HepG2 (cell line): ENCODE measurements around the gene TNFSF12. TPM values are rescaled to one million over a fixed set of nuclear protein-coding genes. Genes with fewer than 3 reads are reported as not detected.

Source experiments
- DPF2 ChIP-seq: sonication (generic); formaldehyde crosslinking; IDR thresholded peaks from 2 replicates; pipeline ENCODE4 v1.4.0; 2020; ENCODE audit warnings: mild to moderate bottlenecking, low read depth, missing genetic modification reagents, borderline replicate concordance
- ETS1 ChIP-seq: sonication (generic); formaldehyde crosslinking; IDR thresholded peaks from 2 replicates; pipeline ENCODE4 v1.4.0; 2020; ENCODE audit warnings: missing genetic modification reagents
- EZH2 ChIP-seq: conservative IDR thresholded peaks from 2 replicates; pipeline ENCODE4 v1.6.1; 2012; ENCODE audit warnings: mild to moderate bottlenecking, low read depth, low read length, moderate library complexity
- FOXK1 ChIP-seq: sonication (generic); formaldehyde crosslinking; IDR thresholded peaks from 2 replicates; pipeline ENCODE4 v1.4.0; 2020; ENCODE audit warnings: low read depth, missing genetic modification reagents, borderline replicate concordance
- GTF2F1 ChIP-seq: fragments of 150-350 bp; IDR thresholded peaks from 2 replicates; pipeline ENCODE4 v1.6.1; 2014; ENCODE audit warnings: low read length
- HMG20B ChIP-seq: conservative IDR thresholded peaks from 2 replicates; pipeline ENCODE4 v1.6.1; 2016; ENCODE audit warnings: missing genetic modification reagents, missing compliant biosample characterization
- HOXA7 ChIP-seq: sonication (generic); formaldehyde crosslinking; IDR thresholded peaks from 2 replicates; pipeline ENCODE4 v1.8.1; 2022; ENCODE audit warnings: mild to moderate bottlenecking, missing genetic modification reagents, moderate library complexity
- KDM2A ChIP-seq: sonication (generic); formaldehyde crosslinking; IDR thresholded peaks from 2 replicates; pipeline ENCODE4 v1.4.0; 2020; ENCODE audit warnings: low read depth, missing genetic modification reagents, borderline replicate concordance
- KLF12 ChIP-seq: sonication (generic); formaldehyde crosslinking; IDR thresholded peaks from 2 replicates; pipeline ENCODE4 v1.4.0; 2020; ENCODE audit warnings: missing genetic modification reagents, borderline replicate concordance
- MATR3 ChIP-seq: sonication (generic); formaldehyde crosslinking; IDR thresholded peaks from 2 replicates; pipeline ENCODE4 v1.4.0; 2020; ENCODE audit warnings: missing genetic modification reagents
- PCBP1 ChIP-seq: fragments of 200-400 bp; formaldehyde crosslinking; IDR thresholded peaks from 2 replicates; pipeline ENCODE4 v1.6.1; 2017; ENCODE audit warnings: mild to moderate bottlenecking, low read depth, low read length, borderline replicate concordance
- RBFOX2 ChIP-seq: fragments of 200-400 bp; formaldehyde crosslinking; IDR thresholded peaks from 2 replicates; pipeline ENCODE4 v1.6.1; 2017; ENCODE audit warnings: low read depth, mild to moderate bottlenecking, low read length
- REL ChIP-seq: sonication (generic); formaldehyde crosslinking; conservative IDR thresholded peaks from 2 replicates; pipeline ENCODE4 v1.8.0; 2022; ENCODE audit warnings: mild to moderate bottlenecking, missing genetic modification reagents, moderate library complexity
- SALL2 ChIP-seq: sonication (generic); formaldehyde crosslinking; IDR thresholded peaks from 2 replicates; pipeline ENCODE4 v1.8.1; 2023; ENCODE audit warnings: mild to moderate bottlenecking, missing genetic modification reagents, inconsistent platforms
- SKIL ChIP-seq: sonication (generic); formaldehyde crosslinking; IDR thresholded peaks from 2 replicates; pipeline ENCODE4 v1.8.0; 2022; ENCODE audit warnings: missing genetic modification reagents, mild to moderate bottlenecking, moderate library complexity, borderline replicate concordance
- TRIM24 ChIP-seq: sonication (generic); formaldehyde crosslinking; IDR thresholded peaks from 2 replicates; pipeline ENCODE4 v1.8.0; 2022; ENCODE audit warnings: mild to moderate bottlenecking, missing genetic modification reagents
- XBP1 ChIP-seq: sonication (generic); formaldehyde crosslinking; IDR thresholded peaks from 2 replicates; pipeline ENCODE4 v1.5.0; 2020; ENCODE audit warnings: missing genetic modification reagents
- ZBTB34 ChIP-seq: sonication (generic); formaldehyde crosslinking; IDR thresholded peaks from 2 replicates; pipeline ENCODE4 v1.8.0; 2022; ENCODE audit warnings: mild to moderate bottlenecking, missing genetic modification reagents
- ZNF253 ChIP-seq: sonication (generic); formaldehyde crosslinking; IDR thresholded peaks from 2 replicates; pipeline ENCODE4 v1.8.0; 2022; ENCODE audit warnings: mild to moderate bottlenecking, missing genetic modification reagents, borderline replicate concordance
- ZNF264 ChIP-seq: sonication (generic); formaldehyde crosslinking; IDR thresholded peaks from 2 replicates; pipeline ENCODE4 v1.4.0; 2020; ENCODE audit warnings: missing genetic modification reagents
- ZNF296 ChIP-seq: sonication (generic); formaldehyde crosslinking; conservative IDR thresholded peaks from 2 replicates; pipeline ENCODE4 v1.5.0; 2020; ENCODE audit warnings: mild to moderate bottlenecking, missing genetic modification reagents
- ZNF34 ChIP-seq: sonication (generic); formaldehyde crosslinking; IDR thresholded peaks from 2 replicates; pipeline ENCODE4 v1.4.0; 2020; ENCODE audit warnings: mild to moderate bottlenecking, missing genetic modification reagents, borderline replicate concordance
- ZNF383 ChIP-seq: sonication (generic); formaldehyde crosslinking; IDR thresholded peaks from 2 replicates; pipeline ENCODE4 v1.4.0; 2020; ENCODE audit warnings: missing genetic modification reagents, mild to moderate bottlenecking, borderline replicate concordance
- ZNF530 ChIP-seq: sonication (generic); formaldehyde crosslinking; IDR thresholded peaks from 2 replicates; pipeline ENCODE4 v1.5.0; 2020; ENCODE audit warnings: low read depth, mild to moderate bottlenecking, missing genetic modification reagents
- ZNF660 ChIP-seq: sonication (generic); formaldehyde crosslinking; IDR thresholded peaks from 2 replicates; pipeline ENCODE4 v1.5.1; 2020; ENCODE audit warnings: mild to moderate bottlenecking, low read depth, missing genetic modification reagents, borderline replicate concordance
- ZNF841 ChIP-seq: sonication (generic); formaldehyde crosslinking; IDR thresholded peaks from 2 replicates; pipeline ENCODE4 v1.8.1; 2023; ENCODE audit warnings: missing genetic modification reagents, borderline replicate concordance
- polyA plus RNA-seq, 8 experiments: library from polyadenylated mRNA; depleted of rRNA in 3 of 8; stranded (reverse) in 7 of 8; unstranded in 1 of 8; fragments of >200 nt; fragmentation: Illumina TruSeq in 4 of 8; extraction: Trizol in 4 of 8; gene quantifications; 2 replicates each; pipeline versions ENCODE4 v1.2.1 to v1.2.3, GENCODE V29; 2011 to 2016; ENCODE audit warnings: low read depth in 4 of 8, missing spikeins in 1 of 8, mixed read lengths in 1 of 8; ENCODE audit not compliant: insufficient read depth in 1 of 8
- total RNA-seq, 5 experiments: library from RNA; depleted of rRNA; stranded (reverse); fragments of >200 nt; fragmentation: Illumina TruSeq; extraction: Trizol; gene quantifications; 2 replicates each; pipeline ENCODE4 v1.2.3, GENCODE V29; 2016; ENCODE audit warnings: low read depth in 1 of 5

TNFSF12 gene
- total and polyA plus RNA-seq, 2 of the 13 experiments (the other 11 are each of a cell fraction or from before 2014, with no cell fraction given), result 0.93 to 7.2 TPM

GRCh38 chr17:7583253-7584109 lies 34.6 kb downstream of the TNFSF12 start, which contains the start of gene MPDU1 (continued):
- TF ChIP-seq ZNF530, result no peak
- TF ChIP-seq PCBP1, result no peak
- TF ChIP-seq ZNF841 (CRISPR knock-in tag), result no peak
- TF ChIP-seq XBP1 (CRISPR knock-in tag), result no peak
- peak; percentile 50; the same call in 1 of the 2 replicates for TF ChIP-seq ZNF253 (CRISPR knock-in tag)
- TF ChIP-seq ZNF660 (CRISPR knock-in tag), result no peak
- no peak for TF ChIP-seq ZNF264 (CRISPR knock-in tag)
- no peak for TF ChIP-seq DPF2 (CRISPR knock-in tag)
- no peak for TF ChIP-seq ZNF296 (CRISPR knock-in tag)
- TF ChIP-seq KLF12 (CRISPR knock-in tag), result peak; percentile 94; the same call in 1 of the 2 replicates
- TF ChIP-seq SKIL (CRISPR knock-in tag), result no peak
- TF ChIP-seq ZNF34 (CRISPR knock-in tag), result no peak
- no peak; the same call in 1 of the 2 replicates for TF ChIP-seq SALL2 (CRISPR knock-in tag)
- 0 out of 2 replicates have a peak, but pooled peaks have one; percentile 73 for TF ChIP-seq ZBTB34 (CRISPR knock-in tag)
- no peak for TF ChIP-seq HMG20B (CRISPR knock-in tag)
- peak; percentile 93 for TF ChIP-seq KDM2A (CRISPR knock-in tag)
- peak; percentile 68; the same call in 1 of the 2 replicates for TF ChIP-seq FOXK1 (CRISPR knock-in tag)
- peak; percentile 84 for TF ChIP-seq RBFOX2
- TF ChIP-seq MATR3 (CRISPR knock-in tag), result no peak
- no peak for TF ChIP-seq REL
- 0 out of 2 replicates have a peak, but pooled peaks have one; percentile 42 for TF ChIP-seq GTF2F1
- 0 out of 2 replicates have a peak, but pooled peaks have one; percentile 81 for TF ChIP-seq ETS1 (CRISPR knock-in tag)
- no peak for TF ChIP-seq HOXA7 (CRISPR knock-in tag)
- TF ChIP-seq EZH2, result no peak
- no peak for TF ChIP-seq ZNF383 (CRISPR knock-in tag)
- no peak for TF ChIP-seq TRIM24
